Effector memory CD4-positive, alpha-beta T cell (primary cell): ENCODE results near the gene CDHR1.
"Not testable (repeated sequence)": the region's sequence is repeated elsewhere in the genome, so short reads cannot be mapped to it uniquely, and the experiment has no call there.

Source experiments
- DNase-seq, 3 donors: peaks; one replicate each; pipeline ENCODE4 v3.0.0-alpha.2; 2020
- H3K27ac ChIP-seq: 2 replicates; pipeline ENCODE4 v1.7.0; 2013; ENCODE audit warnings: mild to moderate bottlenecking, low read length, moderate library complexity; ENCODE audit not compliant: insufficient read depth, poor library complexity, severe bottlenecking
- H3K27me3 ChIP-seq: replicated peaks from 2 replicates; pipeline ENCODE4 v1.7.0; 2013; ENCODE audit warnings: mild to moderate bottlenecking, low read length; ENCODE audit not compliant: insufficient read depth, control insufficient read depth, poor library complexity, severe bottlenecking
- H3K36me3 ChIP-seq: 2 replicates; pipeline ENCODE4 v1.7.0; 2013; ENCODE audit warnings: mild to moderate bottlenecking, low read length, moderate library complexity; ENCODE audit not compliant: control insufficient read depth, insufficient read depth
- H3K4me1 ChIP-seq: 2 replicates; pipeline ENCODE4 v1.7.0; 2013; ENCODE audit warnings: low read length, mild to moderate bottlenecking; ENCODE audit not compliant: control insufficient read depth, insufficient read depth, poor library complexity, severe bottlenecking
- H3K4me3 ChIP-seq: 2 replicates; pipeline ENCODE4 v1.7.0; 2013; ENCODE audit warnings: low read length, low read depth, mild to moderate bottlenecking; ENCODE audit not compliant: insufficient read depth, poor library complexity, severe bottlenecking
- H3K9me3 ChIP-seq: 2 replicates; pipeline ENCODE4 v1.7.0; 2013; ENCODE audit warnings: mild to moderate bottlenecking, low read length, moderate library complexity; ENCODE audit not compliant: control insufficient read depth

CDHR1 gene

DNA sequence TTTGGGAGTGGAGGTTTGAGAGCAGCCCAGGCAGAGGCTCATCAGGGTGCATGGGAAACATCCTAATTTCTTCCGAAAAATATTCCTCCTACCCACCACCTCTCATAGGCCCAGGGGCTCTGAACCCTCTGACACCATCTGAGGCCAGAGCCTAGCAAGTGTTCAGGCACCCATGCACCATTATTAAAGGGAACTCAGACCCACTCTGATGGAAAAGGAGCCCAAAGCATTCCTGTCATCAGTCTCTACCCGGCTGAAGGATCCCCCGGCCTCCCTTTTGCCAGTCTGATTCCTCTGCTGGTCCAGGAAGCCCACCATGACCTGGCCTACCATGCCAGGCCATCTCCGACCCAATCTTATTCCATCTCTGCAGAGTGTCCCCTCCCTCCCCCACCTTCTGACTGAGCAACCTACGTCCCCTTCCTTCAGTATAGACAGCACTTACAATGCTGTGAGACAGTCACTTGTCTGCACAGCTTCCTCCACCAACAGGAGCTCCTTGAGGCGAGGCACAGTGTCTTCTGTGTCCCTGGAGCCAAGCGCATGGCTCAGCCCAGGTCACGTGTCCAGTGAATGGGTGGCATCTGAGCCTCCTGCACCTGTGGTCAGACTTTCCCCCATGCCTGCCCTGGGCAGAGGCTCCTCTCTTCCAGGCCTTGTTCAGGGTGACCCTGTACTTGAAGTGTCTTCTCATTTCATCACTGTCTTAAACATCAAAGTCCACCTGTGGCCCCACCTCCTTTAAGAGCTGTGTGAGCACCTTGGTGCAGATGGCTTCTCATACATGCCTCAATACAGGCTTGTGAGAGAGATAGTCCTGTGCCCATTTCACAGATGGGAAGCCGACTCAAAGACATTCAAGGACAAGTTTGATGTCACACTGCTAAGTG lies 21.6 kb upstream of the CDHR1 start:
- Histone ChIP-seq H3K27ac (no peak overlapping the region), H3K4me1 (peaks cover 11% of the 10 kb centered on the region), H3K27me3 (no peaks in the 10 kb centered on the region), H3K9me3 (no peaks in the 10 kb centered on the region), H3K36me3 (no peaks in the 10 kb centered on the region), H3K4me3 (no peak overlapping the region)
- no peak for DNase-seq

DNA sequence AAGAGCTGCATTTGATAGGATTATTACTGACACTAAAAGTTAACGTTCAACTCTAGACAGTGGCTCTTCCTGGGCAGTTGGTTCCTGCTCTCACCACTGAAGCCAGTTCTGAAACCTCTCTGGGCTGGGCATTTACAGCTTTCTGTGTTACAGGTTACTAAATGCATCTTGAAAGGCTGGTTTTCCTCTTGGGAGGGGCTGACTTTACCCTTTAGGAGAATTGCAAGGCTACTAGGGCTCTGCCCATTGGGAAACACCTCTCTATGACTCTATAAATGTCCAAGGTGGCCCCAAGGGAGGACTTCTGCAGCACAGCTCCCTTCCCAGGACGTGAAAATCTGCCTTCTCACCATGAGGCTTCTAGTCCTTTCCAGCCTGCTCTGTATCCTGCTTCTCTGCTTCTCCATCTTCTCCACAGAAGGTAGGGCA lies 20.8 kb upstream of the CDHR1 start, which contains the start of gene GPR15LG:
Gene GPR15LG, plus strand, starts transcription at position 301 of the 429 bp plus-strand sequence. Its CDS starts 51 bp downstream, at position 352.
- Histone ChIP-seq H3K9me3 (no peaks in the 10 kb centered on the region), H3K36me3 (no peaks in the 10 kb centered on the region), H3K27me3 (no peaks in the 10 kb centered on the region), H3K4me1 (peaks cover 12% of the 10 kb centered on the region), H3K27ac (no peak within 1 kb of the TSS), H3K4me3 (no peak within 1 kb of the TSS)
- DNase-seq = no peak

DNA sequence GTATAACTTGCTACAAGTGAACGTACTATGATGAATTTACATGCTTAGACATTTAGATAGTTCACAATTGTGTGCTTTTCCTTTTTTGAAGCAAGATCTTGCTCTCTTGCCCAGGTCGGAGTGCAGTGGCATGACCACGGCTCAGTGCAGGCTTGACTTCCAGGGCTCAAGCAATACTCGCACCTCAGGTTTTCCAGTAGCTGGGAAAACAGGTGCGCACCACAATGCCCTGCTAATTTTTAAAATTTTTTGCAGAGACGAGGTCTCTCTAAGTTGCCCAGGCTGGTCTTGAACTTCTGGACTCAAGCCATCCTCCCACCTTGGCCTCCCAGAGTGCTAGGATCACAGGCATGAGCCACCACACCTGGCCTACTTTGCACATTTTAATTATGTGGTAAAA lies 18.9 kb upstream of the CDHR1 start:
- Histone ChIP-seq H3K27me3 (no peaks in the 10 kb centered on the region), H3K4me3 (no peak overlapping the region), H3K27ac (no peak overlapping the region), H3K4me1 (peaks cover 12% of the 10 kb centered on the region), H3K9me3 (no peaks in the 10 kb centered on the region), H3K36me3 (no peaks in the 10 kb centered on the region)
- DNase-seq = no peak

DNA sequence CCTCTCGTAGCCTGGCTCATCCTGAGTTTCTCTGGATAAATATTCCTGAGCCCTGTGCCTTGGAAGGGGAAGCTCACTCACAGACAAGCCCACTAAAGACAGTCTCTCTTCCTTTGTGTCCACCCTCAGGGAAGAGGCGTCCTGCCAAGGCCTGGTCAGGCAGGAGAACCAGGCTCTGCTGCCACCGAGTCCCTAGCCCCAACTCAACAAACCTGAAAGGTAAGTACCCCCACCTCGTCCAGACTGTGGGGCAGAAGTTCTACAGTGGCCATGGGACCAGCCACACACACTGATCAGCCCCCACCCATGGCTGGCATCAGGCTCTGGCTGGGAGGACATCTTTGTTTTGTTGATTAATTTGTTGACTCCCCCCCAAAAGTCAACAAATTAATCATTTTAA lies 18.0 kb upstream of the CDHR1 start:
- Histone ChIP-seq H3K4me1 (peaks cover 12% of the 10 kb centered on the region), H3K36me3 (no peaks in the 10 kb centered on the region), H3K9me3 (no peaks in the 10 kb centered on the region), H3K27me3 (no peaks in the 10 kb centered on the region), H3K27ac (no peak overlapping the region), H3K4me3 (no peak overlapping the region)
- no peak for DNase-seq

DNA sequence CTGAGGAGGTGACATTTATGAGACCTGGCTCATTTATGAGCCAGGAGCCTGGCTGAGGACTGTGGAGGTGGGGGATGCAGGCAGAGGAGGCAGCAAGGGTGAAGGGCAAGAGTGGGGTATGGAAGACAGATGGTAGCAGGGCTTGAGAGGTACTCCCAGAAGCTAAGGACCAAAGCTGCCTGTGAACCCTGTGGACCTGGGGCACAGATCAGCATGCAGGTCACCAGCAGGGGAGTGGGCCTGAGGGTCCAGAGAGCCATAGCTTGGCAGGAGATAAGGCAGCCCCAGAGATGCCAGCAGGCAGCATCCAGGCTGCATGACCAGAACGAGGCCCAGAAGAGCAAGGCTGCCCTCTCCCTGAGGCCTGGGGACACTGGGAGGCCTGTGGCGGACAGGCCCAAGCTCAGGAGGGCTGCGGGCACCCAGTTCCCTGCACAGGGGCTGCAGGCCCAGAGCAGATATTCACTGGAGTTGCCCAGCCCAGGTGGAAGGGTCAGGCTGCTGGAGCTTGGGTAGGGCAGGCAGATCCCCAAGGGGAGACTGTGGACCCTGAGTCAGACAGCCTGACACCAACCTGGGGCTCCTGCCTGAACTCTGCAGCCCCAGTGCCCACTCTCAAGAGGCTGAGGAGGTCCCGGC lies 17.4 kb upstream of the CDHR1 start:
- Histone ChIP-seq H3K27ac (peak overlapping the region; percentile 11), H3K27me3 (no peaks in the 10 kb centered on the region), H3K4me1 (peaks cover 12% of the 10 kb centered on the region), H3K9me3 (no peaks in the 10 kb centered on the region), H3K4me3 (no peak overlapping the region), H3K36me3 (no peaks in the 10 kb centered on the region)
- DNase-seq = no peak

DNA sequence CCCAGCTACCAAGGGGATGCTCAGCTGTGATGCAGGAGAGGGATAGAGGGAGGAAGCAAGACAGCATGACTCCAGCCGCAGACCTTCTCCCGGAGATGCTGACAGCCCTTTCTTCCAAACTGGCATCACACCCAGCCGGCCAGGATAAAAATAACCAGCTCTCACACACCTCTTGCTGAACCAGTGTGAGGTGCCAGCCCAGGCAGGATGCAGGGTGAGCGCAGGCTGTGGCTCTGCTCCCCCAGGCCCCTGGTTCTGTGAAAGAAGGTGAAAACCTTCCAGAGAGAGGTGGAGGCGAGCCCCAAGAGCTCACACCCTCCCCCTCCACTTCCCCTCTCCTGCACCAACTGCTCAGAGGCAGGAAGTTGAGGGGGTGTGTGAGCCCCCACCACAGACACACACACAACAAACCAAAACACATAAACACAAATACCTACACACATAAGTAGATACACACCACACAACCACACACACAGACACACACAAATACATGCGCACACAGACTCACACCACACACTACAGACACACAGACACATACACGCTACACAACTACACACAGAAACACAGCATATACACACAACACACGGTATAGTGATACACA lies 16.7 kb upstream of the CDHR1 start:
- H3K27me3 ChIP-seq = no peaks in the 10 kb centered on the region
- no peak overlapping the region for H3K27ac ChIP-seq
- H3K36me3 ChIP-seq = no peaks in the 10 kb centered on the region
- H3K9me3 ChIP-seq = no peaks in the 10 kb centered on the region
- peaks cover 12% of the 10 kb centered on the region for H3K4me1 ChIP-seq
- DNase-seq = no peak
- H3K4me3 ChIP-seq = no peak overlapping the region

DNA sequence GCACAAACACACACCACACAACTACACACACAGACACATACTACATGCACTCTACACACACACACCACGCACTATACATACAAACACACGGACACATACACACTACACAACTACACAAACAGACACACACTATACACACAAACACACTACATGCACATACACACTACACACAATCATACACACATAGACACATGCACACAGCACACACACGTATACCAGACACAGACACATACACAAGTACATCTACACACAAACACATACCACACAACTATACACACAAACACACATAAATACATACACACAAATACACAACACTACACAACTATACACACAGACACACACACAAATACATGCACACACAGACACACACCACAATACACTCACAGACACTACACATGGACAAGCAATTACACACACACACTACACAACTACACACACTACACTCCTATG lies 16.2 kb upstream of the CDHR1 start:
- no peaks in the 10 kb centered on the region for H3K27me3 ChIP-seq
- no peak for DNase-seq
- H3K27ac ChIP-seq = no peak overlapping the region
- no peak overlapping the region for H3K4me3 ChIP-seq
- peaks cover 12% of the 10 kb centered on the region for H3K4me1 ChIP-seq
- no peaks in the 10 kb centered on the region for H3K36me3 ChIP-seq
- no peaks in the 10 kb centered on the region for H3K9me3 ChIP-seq

DNA sequence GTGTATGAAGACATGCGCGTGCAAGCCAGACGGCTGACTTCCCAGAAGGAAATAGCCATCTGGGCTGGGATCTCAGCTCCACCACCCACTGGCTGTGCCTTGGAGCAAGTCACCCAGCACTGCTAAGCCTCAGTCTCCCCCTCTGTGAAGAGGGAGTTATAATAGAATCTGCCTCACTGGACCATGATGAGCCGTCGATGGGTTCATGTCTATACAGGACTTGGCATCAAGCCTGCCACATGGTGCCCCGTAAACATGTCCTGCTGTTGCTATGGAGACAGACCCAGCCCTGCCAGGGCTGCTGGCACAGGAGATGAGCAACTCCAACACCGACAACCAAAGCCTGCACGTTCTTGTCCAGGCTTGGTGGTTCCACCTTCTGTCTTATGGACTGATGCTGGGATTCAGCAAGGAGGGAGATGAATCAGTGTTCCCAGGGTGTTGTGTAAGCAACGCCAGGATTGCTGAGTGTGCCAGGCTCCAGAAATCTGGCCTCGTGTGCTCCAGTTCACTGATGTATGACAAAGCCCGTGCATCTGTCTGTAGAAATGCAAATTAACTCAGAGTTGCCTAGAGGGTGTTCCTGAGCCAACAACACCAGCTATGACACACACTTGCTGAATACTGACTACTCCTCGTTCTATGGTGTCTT lies 15.2 kb upstream of the CDHR1 start:
- H3K4me1 ChIP-seq = peaks cover 12% of the 10 kb centered on the region
- no peak overlapping the region for H3K27ac ChIP-seq
- H3K36me3 ChIP-seq = no peaks in the 10 kb centered on the region
- DNase-seq = no peak
- H3K9me3 ChIP-seq = no peaks in the 10 kb centered on the region
- no peaks in the 10 kb centered on the region for H3K27me3 ChIP-seq
- H3K4me3 ChIP-seq = no peak overlapping the region

DNA sequence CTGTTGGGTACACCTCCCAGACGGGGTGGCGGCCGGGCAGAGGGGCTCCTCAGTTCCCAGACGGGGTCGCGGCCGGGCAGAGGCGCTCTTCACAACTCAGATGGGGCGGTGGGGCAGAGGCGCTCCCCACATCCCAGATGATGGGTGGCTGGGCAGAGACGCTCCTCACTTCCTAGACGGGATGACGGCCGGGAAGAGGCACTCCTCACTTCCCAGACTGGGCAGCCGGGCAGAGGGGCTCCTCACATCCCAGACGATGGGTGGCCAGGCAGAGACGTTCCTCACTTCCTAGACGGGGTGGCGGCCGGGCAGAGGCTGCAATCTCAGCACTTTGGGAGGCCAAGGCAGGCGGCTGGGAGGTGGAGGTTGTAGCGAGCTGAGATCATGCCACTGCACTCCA lies 14.0 kb upstream of the CDHR1 start:
- H3K4me3 ChIP-seq, H3K9me3 ChIP-seq, H3K27me3 ChIP-seq, H3K27ac ChIP-seq, H3K36me3 ChIP-seq, DNase-seq: not testable (repeated sequence)
- H3K4me1 ChIP-seq = peaks cover 12% of the 10 kb centered on the region
